Measurements from ENCODE around the gene DCAF8.
"Not testable (repeated sequence)": the region's sequence is repeated elsewhere in the genome, so short reads cannot be mapped to it uniquely, and the experiment has no call there.

Gene DCAF8

GRCh38 chr1:160261893-160262794 is at the start of gene DCAF8:
Gene DCAF8 (minus strand): TSS chr1:160262549. CDS start chr1:160244008, 18,541 bp downstream.
- DNase-seq, result peak; percentile 92

- no peak for DNase-seq
Measured at GRCh38 chr1:160309571-160309970, 47.2 kb upstream of the DCAF8 start.

GRCh38 chr1:160309185-160309557 is 46.8 kb upstream of the DCAF8 start:
- no peak for DNase-seq

DNA sequence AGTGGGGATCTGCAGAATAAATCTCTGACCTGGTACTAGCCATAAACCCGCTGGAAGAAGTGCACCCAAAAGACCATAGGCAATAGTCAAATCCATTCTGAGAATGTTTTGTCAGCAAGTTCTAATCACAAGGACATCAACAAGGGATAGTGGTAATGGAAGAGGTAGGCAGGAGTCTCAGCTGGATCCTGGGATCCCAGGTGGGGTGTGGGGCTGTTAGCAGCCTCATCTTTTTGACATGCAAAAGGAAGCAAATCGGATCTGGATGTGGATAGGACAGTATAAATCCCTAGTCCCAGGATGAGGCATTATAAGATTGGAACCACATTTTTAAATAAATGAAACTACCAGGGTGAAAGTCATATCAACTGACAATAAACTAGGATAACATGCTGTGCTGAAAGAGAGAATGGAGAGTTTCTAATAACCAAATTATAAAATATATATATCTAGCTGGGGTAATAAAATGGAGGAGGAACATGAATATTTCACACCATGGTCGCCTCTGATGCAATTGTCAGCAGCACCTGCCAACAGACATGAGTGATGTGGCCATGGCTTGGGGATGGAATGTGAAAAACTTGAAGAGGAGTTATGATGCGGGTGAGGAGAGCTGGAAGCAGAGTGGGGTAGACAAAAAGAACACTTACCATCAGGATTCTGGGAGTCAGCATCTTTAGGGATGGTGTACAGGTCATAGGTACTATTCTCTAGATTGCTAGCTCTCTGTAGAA is 46.3 kb upstream of the DCAF8 start:
- no peak for DNase-seq

- no peak for DNase-seq
Measured at GRCh38 chr1:160307118-160307791, 44.9 kb upstream of the DCAF8 start.

DNA sequence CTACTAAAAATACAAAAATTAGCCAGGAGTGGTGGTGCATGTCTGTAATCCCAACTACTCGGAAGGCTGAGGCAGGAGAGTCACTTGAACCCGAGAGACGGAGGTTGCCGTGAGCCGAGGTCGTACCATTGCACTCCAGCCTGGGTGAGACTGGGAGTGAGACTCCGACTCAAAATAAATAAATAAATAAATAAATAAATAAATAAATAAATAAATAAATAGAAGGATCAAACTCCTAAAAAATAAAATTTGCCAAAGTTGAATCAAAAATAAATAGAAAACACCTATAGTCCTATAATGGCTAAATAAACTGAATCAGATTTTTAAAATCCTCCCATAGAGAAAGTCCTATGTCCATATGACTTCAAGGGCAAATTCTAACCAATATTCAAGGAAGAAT is 37.8 kb upstream of the DCAF8 start:
- DNase-seq, result no peak

DNA sequence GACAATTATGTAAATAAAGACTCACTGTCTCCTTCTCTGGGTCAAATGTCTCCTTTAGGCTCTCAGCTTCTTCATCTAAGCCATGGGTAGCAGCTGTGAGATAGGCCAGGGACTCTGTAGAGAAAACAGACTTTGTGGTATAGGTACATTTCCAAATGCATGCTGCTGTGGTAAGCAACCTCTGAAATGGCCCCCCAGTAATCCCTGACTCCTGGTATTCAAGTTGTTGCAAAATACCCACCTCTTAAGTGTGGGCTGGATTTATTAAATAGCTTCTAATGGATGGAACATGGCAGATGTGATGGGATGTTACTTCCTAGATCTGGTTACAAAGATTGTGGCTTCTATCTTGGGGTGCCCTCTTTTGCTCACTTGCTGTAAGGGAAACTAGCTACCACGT is 33.7 kb upstream of the DCAF8 start:
- no peak for DNase-seq

DNA sequence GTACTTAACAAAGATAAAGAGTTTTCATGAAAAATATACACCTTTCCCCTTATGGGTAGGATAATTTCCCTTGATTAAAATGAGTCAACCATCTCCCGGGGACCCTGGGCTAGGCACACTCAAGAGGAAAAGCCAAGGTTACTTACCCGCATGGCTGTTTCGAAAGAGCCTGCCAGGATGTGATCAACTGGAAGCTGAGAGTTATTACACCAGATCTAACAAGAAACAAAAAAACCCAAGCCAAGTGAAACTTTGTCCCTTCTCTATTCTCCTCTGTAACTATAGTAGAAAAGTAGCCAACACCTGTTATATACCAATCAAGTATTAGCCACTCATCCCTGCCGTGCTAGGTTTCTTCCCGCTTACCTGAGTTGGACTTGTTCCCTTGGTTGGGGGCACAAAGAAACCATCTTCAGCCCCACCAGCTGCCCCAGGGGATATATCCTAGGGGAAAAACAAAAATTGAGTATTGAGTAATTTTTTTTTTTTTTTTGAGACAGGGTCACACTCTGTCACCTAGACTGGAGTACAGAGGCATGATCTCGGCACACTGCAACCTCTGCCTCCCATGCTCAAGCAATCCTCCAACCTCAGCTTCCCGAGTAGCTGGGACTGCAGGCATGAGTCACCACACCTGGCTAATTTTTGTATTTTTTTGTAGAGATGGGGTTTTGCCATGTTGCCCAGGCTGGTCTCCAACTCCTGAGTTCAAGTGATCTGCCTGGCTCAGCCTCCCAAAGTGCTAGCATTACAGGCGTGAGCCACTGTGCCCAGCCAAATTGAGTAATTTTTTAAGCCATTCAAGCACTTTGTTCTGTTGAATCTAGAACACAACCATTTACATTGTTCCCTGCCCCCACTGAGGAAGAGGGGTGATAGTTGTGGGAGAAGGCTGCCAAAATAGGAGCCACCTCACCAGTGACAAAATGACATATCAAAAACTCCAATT is 30.9 kb upstream of the DCAF8 start:
- no peak for DNase-seq

DNA sequence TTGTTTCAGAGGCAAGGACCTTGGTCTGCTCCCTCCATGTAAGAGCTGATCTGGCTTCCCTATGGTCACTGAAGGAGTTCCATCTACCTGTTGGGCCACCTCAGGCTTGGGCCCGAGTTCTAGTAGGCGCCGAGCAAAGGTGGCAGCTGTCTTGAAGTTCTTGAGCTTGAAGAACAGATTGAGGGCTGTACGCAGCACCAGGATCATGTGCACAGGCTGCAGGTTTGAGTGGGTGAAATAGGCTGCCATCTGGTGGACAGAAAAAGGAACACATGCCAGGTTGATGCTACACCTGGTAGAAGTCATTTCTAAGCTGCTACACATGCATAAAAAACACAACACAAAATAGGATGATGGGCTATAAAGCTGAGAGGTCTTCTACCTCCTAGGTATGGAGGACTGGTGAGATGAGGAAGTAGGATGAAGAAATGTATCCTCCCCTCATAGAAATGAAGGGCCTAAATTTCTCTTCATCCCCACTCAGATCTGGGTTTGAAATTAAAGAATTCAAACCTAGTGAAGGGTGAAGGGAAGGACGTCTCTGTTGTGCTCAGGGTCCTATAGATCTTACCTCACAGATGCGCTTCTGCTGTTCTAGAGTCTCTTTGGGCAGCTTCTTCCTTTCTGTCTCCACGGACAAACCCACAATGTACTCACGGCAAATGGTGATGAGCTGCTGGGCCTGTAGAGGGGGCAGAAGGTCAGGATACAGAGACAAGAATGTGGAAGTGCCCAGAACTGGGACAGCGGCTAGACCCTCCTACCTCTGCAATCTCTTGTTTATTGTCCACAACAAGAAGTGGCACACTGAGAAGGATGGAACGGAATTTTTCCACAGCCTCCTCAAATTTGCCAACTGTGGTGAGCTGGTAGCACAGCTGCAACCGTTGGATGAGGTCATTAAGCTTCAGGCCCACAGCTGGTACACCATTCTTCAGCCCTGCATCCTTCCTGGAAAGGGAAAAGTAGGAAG is 29.2 kb upstream of the DCAF8 start:
- DNase-seq, result peak; percentile 21

- not testable (repeated sequence) for DNase-seq
Measured at GRCh38 chr1:160287769-160288168, 25.4 kb upstream of the DCAF8 start.

DNA sequence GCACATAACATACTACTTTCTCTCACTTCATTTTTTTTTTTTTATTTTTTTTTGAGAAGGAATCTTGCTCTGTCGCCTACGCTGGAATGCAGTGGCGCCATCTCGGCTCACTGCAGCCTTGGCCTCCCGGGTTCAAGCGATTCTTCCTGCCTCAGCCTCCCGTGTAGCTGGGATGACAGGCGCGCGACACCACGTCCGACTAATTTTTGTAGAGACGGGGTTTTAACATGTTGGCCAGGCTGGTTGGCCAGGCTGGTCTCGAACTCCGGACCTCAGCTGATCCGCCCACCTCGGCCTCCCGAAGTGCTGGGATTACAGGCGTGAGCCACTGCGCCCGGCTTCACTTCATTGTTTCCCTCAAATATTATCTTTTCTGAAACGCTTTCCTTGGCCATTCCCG is 23.2 kb upstream of the DCAF8 start:
- DNase-seq, result no peak

- peak; percentile 61 for DNase-seq
Measured at GRCh38 chr1:160284782-160285344, 22.5 kb upstream of the DCAF8 start, which contains the start of gene PEX19. Gene PEX19 (minus strand): TSS chr1:160285133. CDS start chr1:160285124, 9 bp downstream.

DNA sequence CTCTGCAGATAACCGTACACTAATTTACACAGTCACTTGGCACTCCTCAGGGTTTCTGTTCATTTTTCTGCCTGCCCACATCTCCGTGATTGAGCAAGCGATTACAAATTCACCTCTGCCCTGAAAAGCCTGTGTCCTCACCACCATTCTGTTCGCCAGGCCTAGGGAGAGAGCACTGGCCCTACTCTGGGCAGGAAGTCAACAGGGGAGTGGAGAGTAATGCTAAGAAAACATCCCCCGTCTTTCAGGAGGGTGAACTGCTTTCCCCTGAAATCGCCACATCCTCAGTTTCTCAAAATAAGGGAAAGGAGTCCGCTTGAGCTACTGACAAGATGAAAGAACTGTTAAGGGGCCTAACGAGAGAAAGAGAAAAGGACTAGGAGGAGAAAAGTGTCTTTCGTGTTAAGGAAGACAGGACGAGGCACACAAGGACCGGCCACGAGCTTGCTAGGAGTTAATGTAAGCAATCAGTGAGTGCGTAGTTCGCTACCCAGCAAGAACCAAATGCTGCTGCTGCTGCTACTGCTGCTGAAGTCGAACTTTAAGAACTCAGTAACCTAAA is 22.0 kb upstream of the DCAF8 start:
- no peak for DNase-seq

- no peak for DNase-seq
Measured at GRCh38 chr1:160282807-160283206, 20.5 kb upstream of the DCAF8 start.

GRCh38 chr1:160277987-160278386 is 15.6 kb upstream of the DCAF8 start:
- no peak for DNase-seq

- no peak for DNase-seq
Measured at GRCh38 chr1:160277330-160277729, 15.0 kb upstream of the DCAF8 start.

GRCh38 chr1:160271025-160271424 is 8.7 kb upstream of the DCAF8 start:
- DNase-seq, result no peak

DNA sequence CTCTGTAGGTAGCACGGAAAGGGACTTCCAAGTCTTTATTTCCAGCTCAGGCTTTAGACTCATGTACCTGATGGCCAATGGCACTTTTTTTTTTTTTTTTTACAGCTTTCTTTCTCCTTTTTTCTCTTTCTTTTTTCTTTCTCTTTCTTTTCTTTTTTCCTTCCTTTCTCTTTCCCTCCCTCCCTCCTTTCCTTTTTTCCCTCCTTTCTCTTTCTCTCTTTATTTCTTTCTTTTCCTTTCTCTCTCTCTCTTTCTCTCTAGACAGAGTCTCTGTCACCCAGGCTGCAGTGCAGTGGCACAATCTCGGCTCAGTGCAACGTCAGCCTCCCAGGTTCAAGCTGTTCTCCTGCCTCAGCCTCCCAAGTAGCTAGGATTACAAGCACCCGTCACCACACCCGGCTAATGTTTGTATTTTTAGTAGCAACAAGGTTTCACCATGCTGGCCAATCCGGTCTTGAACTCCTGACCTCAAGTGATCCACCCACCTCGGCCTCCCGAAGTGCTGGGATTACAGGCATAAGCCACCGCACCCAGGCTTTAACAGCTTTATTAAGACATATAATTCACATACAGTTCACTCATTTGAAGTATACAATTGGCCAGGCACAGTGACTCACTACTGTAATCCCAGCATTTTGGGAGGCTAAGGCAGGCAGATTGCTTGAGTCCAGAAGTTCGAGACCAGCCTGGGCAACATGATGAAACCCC is 5.1 kb upstream of the DCAF8 start:
- DNase-seq, result no peak

DNA sequence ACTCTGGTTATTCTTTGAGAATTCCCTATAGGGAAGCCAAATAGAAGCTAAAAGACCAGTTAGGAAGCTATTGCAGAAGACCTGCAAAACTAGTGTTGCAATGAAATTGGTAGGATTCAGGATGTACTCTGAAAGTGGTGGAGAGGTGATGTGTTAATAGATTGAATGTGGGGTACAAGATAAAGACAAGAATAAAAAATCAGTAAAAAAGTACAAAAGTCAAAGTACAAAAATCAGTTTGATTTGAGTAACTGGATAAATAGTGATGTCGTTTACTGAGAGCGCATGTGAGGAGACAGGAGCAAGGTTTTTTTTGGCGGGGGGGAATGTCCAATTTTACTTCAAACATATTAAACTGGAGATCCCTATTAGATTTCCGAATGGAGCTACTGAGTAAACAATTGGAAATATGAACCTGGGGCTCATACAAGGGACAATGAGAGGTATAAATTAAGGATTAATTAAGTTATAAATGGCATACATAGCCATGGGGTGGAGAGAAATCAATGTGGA is 2.5 kb upstream of the DCAF8 start:
- DNase-seq, result no peak

GRCh38 chr1:160261556-160261892 is 825 bp downstream of the DCAF8 start:
- DNase-seq, result no peak

All from SIG-M5 (cell line).